Fibroblast of villous mesenchyme (primary cell): ENCODE measurements around the gene RERE. TPM values are rescaled to one million over a fixed set of nuclear protein-coding genes. Genes with fewer than 3 reads are reported as not detected.

Experiments
- DNase-seq: peaks from one replicate; pipeline ENCODE4 v3.0.0-alpha.2; 2010; ENCODE audit warnings: low read depth
- H3K4me3 ChIP-seq: 2 replicates; pipeline ENCODE4 v1.5.1; 2011; ENCODE audit warnings: low read depth, mild to moderate bottlenecking, low read length
- CTCF ChIP-seq: IDR thresholded peaks from 2 replicates; pipeline ENCODE4 v1.5.1; 2012; ENCODE audit warnings: low read depth, mild to moderate bottlenecking, low read length; ENCODE audit not compliant: insufficient read depth
- total RNA-seq: library from RNA; depleted of rRNA; stranded (reverse); fragments of >200 nt; gene quantifications from 2 replicates; pipeline ENCODE4 v1.2.3, GENCODE V29; 2012

RERE gene
- total RNA-seq, 1 donor: 51.4 TPM

- H3K4me3 ChIP-seq: no peak overlapping the region
- TF ChIP-seq CTCF: no peak
- no peak for DNase-seq
These were observed 489.2 kb downstream of the RERE start for GRCh38 chr1:8328271-8328670.

- no peak overlapping the region for H3K4me3 ChIP-seq
- DNase-seq: no peak
- TF ChIP-seq CTCF: no peak
These were observed 491.2 kb downstream of the RERE start for GRCh38 chr1:8326265-8326664.

GRCh38 chr1:8325771-8326170, 491.7 kb downstream of the RERE start:
- TF ChIP-seq CTCF: no peak
- no peak overlapping the region for H3K4me3 ChIP-seq
- DNase-seq: no peak

- no peak for TF ChIP-seq CTCF
- DNase-seq: no peak
- H3K4me3 ChIP-seq: no peak overlapping the region
These were observed 493.1 kb downstream of the RERE start for GRCh38 chr1:8324176-8324810.

- no peak for DNase-seq
- no peak for TF ChIP-seq CTCF
These were observed 493.7 kb downstream of the RERE start for GRCh38 chr1:8323706-8324105.

GRCh38 chr1:8321612-8322011, 495.8 kb downstream of the RERE start:
- no peak overlapping the region for H3K4me3 ChIP-seq
- DNase-seq: no peak
- TF ChIP-seq CTCF: no peak

More at GRCh38 chr1:8323706-8324105, 493.7 kb downstream of the RERE start:
- no peak overlapping the region for H3K4me3 ChIP-seq

- peak overlapping the region; percentile 64 for H3K4me3 ChIP-seq
- DNase-seq: no peak
- TF ChIP-seq CTCF: no peak
These were observed 499.0 kb downstream of the RERE start for GRCh38 chr1:8318436-8318835.
